Loucy (cell line): ENCODE data around the gene ZBTB20.

Experiments
- EZH2phosphoT487 ChIP-seq: fragments of 200-600 bp; IDR thresholded peaks from 2 replicates; pipeline ENCODE4 v1.6.1; 2018; ENCODE audit warnings: antibody characterized with exemption, mild to moderate bottlenecking, moderate library complexity, borderline replicate concordance
- TF ChIP-seq, protein P1 (sequence below): fragments of 200-600 bp; sonication (generic); conservative IDR thresholded peaks from 2 replicates; pipeline ENCODE4 v1.5.1; 2014; ENCODE audit warnings: mild to moderate bottlenecking, antibody characterized with exemption, low read length

DNA sequence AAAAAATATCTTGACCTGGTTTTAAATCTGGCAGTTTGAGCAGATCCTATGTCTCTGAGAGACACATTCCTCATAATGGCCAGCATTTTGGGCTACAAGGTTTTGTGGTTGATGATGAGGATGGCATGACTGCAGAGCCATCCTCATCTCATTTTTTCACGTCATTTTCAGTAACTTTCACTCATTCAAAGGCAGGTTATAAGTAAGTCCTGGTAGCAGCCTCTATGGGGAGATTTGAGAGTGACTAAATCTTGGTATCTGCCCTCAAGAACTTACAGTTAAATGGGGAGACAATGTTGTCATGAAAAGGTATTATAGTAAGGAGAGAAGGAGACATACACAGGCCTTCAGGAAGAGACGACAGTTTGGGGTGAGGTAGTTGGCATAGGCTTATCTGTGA, 838.7 kb downstream of the ZBTB20 start:
- TF ChIP-seq, protein P1, sequence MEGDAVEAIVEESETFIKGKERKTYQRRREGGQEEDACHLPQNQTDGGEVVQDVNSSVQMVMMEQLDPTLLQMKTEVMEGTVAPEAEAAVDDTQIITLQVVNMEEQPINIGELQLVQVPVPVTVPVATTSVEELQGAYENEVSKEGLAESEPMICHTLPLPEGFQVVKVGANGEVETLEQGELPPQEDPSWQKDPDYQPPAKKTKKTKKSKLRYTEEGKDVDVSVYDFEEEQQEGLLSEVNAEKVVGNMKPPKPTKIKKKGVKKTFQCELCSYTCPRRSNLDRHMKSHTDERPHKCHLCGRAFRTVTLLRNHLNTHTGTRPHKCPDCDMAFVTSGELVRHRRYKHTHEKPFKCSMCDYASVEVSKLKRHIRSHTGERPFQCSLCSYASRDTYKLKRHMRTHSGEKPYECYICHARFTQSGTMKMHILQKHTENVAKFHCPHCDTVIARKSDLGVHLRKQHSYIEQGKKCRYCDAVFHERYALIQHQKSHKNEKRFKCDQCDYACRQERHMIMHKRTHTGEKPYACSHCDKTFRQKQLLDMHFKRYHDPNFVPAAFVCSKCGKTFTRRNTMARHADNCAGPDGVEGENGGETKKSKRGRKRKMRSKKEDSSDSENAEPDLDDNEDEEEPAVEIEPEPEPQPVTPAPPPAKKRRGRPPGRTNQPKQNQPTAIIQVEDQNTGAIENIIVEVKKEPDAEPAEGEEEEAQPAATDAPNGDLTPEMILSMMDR, result no peak
- TF ChIP-seq EZH2phosphoT487, result no peak
